Right lobe of liver (tissue), 6 donors: ENCODE data around the gene PITPNM2. TPM values are rescaled to one million over a fixed set of nuclear protein-coding genes. Genes with fewer than 3 reads are reported as not detected.

Experiments used
- ATAC-seq, 4 donors: fragments of 200-7000 bp; cut with Tn5 transposase; one replicate each; pipeline ENCODE4 v1.9.1; 2020; ENCODE audit warnings: mild to moderate bottlenecking in 4 of 4, moderate library complexity in 4 of 4
- DNase-seq, 3 donors: peaks; one replicate each; pipeline ENCODE4 v3.0.0-alpha.2; 2020
- H3K27ac ChIP-seq, 3 donors: fragments of 200-600 bp; one replicate each; pipeline ENCODE4 v1.8.0; 2022
- H3K27me3 ChIP-seq, 2 donors: fragments of 200-600 bp; one replicate each; pipeline ENCODE4 v1.8.0; 2022
- H3K36me3 ChIP-seq, 4 donors: fragments of 200-600 bp; sonication (generic) in 1 of 4; one replicate each; pipeline versions ENCODE4 v1.5.1 to v1.8.0; 2017 to 2022; ENCODE audit warnings: control low read depth in 1 of 4
- H3K4me1 ChIP-seq, 4 donors: fragments of 200-600 bp; sonication (generic) in 1 of 4; one replicate each; pipeline versions ENCODE4 v1.5.1 to v1.8.0; 2017 to 2022; ENCODE audit warnings: control low read depth in 1 of 4
- H3K4me3 ChIP-seq, 3 donors: fragments of 200-600 bp; one replicate each; pipeline ENCODE4 v1.8.0; 2022
- H3K9me3 ChIP-seq, 4 donors: fragments of 200-600 bp; sonication (generic) in 1 of 4; one replicate each; pipeline versions ENCODE4 v1.5.1 to v1.8.0; 2017 to 2022; ENCODE audit warnings: control low read depth in 1 of 4
- CTCF ChIP-seq, 4 donors: fragments of 200-600 bp in 3 of 4; fragments of 450-650 bp in 1 of 4; IDR thresholded peaks; one replicate each; pipeline versions ENCODE4 v1.5.1 to v1.8.0; 2016 to 2022; ENCODE audit warnings: antibody characterized with exemption in 4 of 4, mild to moderate bottlenecking in 2 of 4
- POLR2A ChIP-seq: fragments of 450-650 bp; IDR thresholded peaks from one replicate; pipeline ENCODE4 v1.6.1; 2017; ENCODE audit warnings: antibody characterized with exemption, mild to moderate bottlenecking
- WGBS: methylation state at CpG from one replicate; pipeline ENCODE4 v1.1.6; 2018; ENCODE audit warnings: low coverage, low lambda C conversion rate; ENCODE audit not compliant: insufficient coverage; ENCODE audit errors: missing lambda C conversion rate; 5-methylcytosine and 5-hydroxymethylcytosine counted together
- intact Hi-C, 2 donors: fragments of 100-400 bp; cut with DNase I; formaldehyde crosslinking; loops; one replicate each; pipeline versions ENCODE4 v1.11.2 to v1.14.1; 2022
- total RNA-seq, 6 experiments: library from RNA; depleted of rRNA in 2 of 6; stranded (reverse); fragments of >200 nt in 2 of 6; fragmentation: NEBNext Ultra II Directional in 3 of 6; extraction: Animal tissue kit (Norgen Biotek cat#: 25700) in 3 of 6; gene quantifications; one replicate each; pipeline versions ENCODE4 v1.1.0 to v1.2.4, GENCODE V29; 2016 to 2023
- donor health status: DM: no; HTN: yes; CAD: no.
- donor health status: DM: no; HTN: no; CAD: no.
- donor health status: DM: no; HTN: no; CAD: no.
- donor health status: DM: no; HTN: yes; CAD: no.
- donor health status: DM: no; HTN: yes; CAD: no.

PITPNM2 gene
- total RNA-seq, 6 experiments from 2014 or later = 5.8 to 24.7 (median 14.2) TPM

- intact Hi-C loops = no loop called here
- no peak for TF ChIP-seq CTCF (IDR thresholded peaks at IDR 0.05)
- no peak for TF ChIP-seq POLR2A
- Histone ChIP-seq H3K9me3 (no peaks in the 10 kb centered on the region), H3K4me1 (peaks cover 0 to 46% (median 18%) of the 10 kb centered on the region in 4 donors), H3K36me3 (no peaks in the 10 kb centered on the region), H3K27ac (no peak overlapping the region), H3K27me3 (no peaks in the 10 kb centered on the region), H3K4me3 (no peak overlapping the region)
- DNase-seq (no peak), ATAC-seq (no peak)
- 88% methylated on average over 4 of the region's 8 CpGs for WGBS
Observed at GRCh38 chr12:123118497-123118896, 32.4 kb downstream of the PITPNM2 start.

- Histone ChIP-seq H3K4me3 (no peak overlapping the region), H3K4me1 (peaks cover 0 to 30% (median 9%) of the 10 kb centered on the region in 4 donors), H3K9me3 (no peaks in the 10 kb centered on the region), H3K27ac (peak overlapping the region in 1 of 3 donors; percentile 13), H3K36me3 (no peaks in the 10 kb centered on the region), H3K27me3 (no peaks in the 10 kb centered on the region)
- no peak for TF ChIP-seq POLR2A
- no peak for TF ChIP-seq CTCF (IDR thresholded peaks at IDR 0.05)
- ATAC-seq (peak; percentile 27 to 48 (median 37)), DNase-seq (no peak)
- WGBS = 67% methylated on average over 6 of the region's 8 CpGs
- intact Hi-C loops = no loop called here
Observed at GRCh38 chr12:123115409-123116121, 35.3 kb downstream of the PITPNM2 start.

GRCh38 chr12:123114304-123115083, 36.4 kb downstream of the PITPNM2 start:
- WGBS = 59% methylated on average over 6 of the region's 13 CpGs
- ATAC-seq = peak in 1 of 4 donors; percentile 19

GRCh38 chr12:123113026-123113425, 37.9 kb downstream of the PITPNM2 start:
- no peak for TF ChIP-seq CTCF (IDR thresholded peaks at IDR 0.05)
- no peak for ATAC-seq
- intact Hi-C loops = no loop called here
- no peaks in the 10 kb centered on the region for H3K36me3 ChIP-seq
- WGBS = 88% methylated on average over 5 of the region's 8 CpGs
- H3K27ac ChIP-seq = no peak overlapping the region
- DNase-seq = no peak
- no peaks in the 10 kb centered on the region for H3K27me3 ChIP-seq
- no peaks in the 10 kb centered on the region for H3K9me3 ChIP-seq
- peaks cover 0 to 49% (median 16%) of the 10 kb centered on the region in 4 donors for H3K4me1 ChIP-seq
- H3K4me3 ChIP-seq = no peak overlapping the region

More at GRCh38 chr12:123114304-123115083, 36.4 kb downstream of the PITPNM2 start:
- Histone ChIP-seq H3K4me3 (no peak overlapping the region), H3K27ac (no peak overlapping the region), H3K27me3 (no peaks in the 10 kb centered on the region), H3K36me3 (no peaks in the 10 kb centered on the region), H3K9me3 (no peaks in the 10 kb centered on the region), H3K4me1 (peaks cover 0 to 34% (median 9%) of the 10 kb centered on the region in 4 donors)
- intact Hi-C loops = no loop called here
- no peak for DNase-seq
- TF ChIP-seq CTCF (IDR thresholded peaks at IDR 0.05) (no peak), POLR2A (no peak)
